ENCODE results near the gene LMO7.
"Not testable (repeated sequence)": the region's sequence is repeated elsewhere in the genome, so short reads cannot be mapped to it uniquely, and the experiment has no call there.

Gene LMO7

DNA sequence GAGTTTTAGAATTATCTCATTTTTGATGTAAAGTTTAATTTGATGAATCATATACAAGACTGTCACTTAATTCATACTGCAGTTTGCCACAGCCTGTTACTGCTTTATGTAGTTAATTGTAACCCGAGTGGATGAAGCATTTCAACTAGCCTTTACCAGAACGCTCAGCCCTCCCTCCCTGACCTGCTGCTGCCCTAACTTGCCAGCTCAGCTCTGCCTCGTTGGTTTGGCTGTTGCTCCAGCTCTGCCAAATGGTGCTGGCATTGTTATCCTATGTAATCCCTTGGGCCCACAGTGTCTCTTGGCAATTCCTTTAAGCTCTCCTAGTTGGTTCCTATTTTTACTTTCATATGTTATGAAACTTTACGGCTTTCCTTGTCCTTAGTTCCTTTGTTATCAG lies 113.3 kb downstream of the LMO7 start:
- DNase-seq: no peak

DNA sequence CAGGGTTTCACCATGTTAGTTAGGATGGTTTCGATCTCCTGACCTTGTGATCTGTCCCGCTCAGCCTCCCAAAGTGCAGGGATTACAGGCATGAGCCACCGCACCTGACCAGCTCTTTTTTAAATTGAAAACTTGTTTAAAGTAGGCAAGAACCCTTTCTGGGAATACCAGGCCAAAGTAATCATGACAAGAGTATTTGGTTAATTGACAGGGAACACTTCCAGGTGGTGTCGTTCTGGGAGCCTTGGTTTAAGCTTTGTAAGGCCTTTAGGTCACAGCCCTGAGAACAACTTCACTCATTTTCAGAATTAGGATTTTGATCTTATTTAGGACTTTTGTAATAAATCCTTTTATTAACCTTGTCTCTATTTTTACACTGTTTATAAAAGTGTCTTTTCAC lies 115.2 kb downstream of the LMO7 start:
- no peak for DNase-seq

DNA sequence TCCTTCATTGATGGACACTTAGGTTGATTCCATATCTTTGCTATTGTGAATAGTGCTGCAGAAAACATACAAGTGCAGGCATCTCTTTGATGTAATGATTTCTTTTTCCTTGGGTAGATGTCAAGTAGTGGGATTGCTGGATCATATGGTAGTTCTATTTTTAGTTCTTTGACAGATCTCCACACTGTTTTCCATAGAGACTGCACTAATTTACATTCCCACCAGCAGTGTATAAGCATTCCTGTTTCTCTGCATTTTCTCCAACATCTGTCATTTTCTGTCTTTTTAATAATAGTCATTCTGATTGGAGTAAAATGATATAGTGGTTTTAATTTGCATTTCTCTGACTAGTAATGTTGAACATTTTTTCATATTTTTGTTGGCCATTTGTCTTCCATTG lies 116.7 kb downstream of the LMO7 start:
- no peak for DNase-seq

DNA sequence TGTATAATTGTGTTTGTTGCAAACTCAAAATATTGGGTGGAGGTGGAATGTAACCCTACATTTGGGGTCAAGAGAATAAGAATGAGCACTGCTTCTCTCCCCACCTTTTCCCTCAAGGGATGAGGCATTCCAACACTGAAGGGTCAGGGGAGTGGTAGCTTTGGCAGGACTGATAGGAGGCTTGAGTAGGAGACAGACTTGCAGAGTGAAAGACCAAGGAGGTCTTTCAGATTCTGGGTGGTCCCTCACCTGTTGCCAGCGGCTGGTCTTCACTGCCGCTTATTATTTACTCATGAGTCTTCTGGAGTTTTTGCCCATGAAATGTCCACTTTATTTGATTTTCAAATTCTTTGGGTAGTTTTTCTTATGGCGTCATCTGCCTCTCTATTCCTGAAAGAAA lies 118.8 kb downstream of the LMO7 start:
- no peak for DNase-seq

DNA sequence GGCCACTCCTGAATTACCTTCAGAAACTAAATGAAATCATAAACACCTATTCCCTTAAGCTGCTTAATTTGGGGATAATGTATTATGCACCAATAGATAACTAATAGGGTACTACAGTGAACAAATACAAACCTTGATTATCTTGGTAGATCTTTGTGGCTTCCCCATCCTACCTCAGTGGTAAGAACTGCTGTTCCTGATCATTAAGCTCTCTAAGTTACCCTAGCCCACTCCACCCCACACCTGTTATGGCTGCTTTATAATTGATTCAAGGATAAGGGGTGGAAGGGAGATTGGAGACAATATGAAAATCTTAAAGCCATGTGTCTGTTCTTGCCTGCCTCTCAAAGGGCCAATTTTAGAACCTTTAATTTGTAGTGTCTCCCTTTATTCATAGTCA lies 121.2 kb downstream of the LMO7 start:
- DNase-seq: no peak

DNA sequence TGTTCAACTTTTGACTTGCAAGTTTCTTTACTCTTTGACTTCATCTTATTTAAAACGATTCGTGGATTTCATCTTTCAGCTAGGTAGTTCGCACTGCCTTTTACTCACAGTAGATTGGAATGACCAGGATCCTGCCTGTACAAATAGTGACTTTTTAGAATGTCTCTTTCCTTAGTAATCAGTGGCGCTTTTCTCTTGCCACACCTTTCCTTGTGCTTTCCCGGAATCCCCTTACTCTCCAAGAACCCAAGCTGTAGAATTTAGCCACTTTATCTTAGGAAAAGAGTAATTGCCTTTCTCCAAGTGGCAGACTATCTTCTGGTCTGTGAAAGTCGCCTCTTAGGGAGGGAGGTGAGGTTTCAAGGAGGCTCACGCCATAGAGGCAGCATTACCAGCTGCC lies 123.4 kb downstream of the LMO7 start:
- DNase-seq: no peak

DNA sequence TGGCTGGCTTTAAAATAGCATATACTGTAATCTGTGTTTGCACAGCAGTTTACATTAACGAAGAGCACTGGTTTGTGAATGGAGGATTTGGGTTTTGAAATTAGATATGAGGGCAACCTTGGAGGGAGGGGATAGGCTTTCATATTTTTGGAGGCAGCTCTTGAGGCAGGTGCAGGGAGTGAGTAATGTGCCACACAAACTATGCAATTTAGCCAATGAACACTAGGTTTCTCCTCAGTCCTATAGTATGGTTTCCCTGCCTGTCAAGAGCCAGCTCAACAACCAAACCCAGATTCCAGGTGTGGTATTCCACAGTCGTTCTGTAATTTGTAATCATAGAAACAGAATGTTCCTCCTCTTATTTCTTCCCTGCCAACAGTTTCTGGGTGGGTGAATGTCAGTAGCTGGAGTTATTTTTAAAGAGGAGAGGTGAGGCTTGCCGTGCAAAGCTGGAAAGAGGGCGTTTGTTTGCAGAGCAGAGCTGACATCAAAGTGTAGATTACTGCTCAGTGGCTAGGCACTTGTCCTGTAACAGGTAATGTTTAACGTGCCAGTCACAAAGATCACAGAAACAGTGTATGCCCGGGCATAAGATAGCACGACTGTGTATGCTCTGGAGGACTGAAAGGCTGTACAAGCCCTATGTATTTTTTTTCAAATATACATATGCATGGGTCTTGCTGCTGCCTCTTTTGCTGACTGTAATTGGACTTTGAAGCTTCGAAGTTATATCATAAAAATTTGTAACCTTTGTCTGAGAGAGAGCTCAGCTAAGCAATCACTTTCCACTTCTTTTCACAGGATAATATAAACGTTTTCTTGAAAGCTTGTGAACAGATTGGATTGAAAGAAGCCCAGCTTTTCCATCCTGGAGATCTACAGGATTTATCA lies 124.2 kb downstream of the LMO7 start:
- peak; percentile 58 for DNase-seq

DNA sequence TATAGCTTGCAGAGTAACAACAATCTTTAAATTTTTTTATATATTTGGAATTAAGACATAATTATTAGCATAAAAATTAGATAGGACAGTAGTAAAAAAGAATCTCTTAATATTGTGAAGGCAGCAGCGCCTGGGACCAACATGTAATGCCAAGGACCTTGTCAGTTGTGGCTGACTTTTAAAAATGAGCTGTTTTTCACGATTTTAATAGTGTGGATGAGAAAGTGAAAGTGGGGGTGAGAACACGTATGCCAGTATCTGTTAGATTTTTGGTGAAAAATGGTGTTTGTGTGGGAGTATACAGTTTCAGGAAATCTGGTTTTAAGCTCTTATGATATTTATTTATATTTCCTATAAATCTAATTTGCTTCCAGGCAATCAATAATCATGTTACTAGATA lies 125.2 kb downstream of the LMO7 start:
- no peak for DNase-seq

DNA sequence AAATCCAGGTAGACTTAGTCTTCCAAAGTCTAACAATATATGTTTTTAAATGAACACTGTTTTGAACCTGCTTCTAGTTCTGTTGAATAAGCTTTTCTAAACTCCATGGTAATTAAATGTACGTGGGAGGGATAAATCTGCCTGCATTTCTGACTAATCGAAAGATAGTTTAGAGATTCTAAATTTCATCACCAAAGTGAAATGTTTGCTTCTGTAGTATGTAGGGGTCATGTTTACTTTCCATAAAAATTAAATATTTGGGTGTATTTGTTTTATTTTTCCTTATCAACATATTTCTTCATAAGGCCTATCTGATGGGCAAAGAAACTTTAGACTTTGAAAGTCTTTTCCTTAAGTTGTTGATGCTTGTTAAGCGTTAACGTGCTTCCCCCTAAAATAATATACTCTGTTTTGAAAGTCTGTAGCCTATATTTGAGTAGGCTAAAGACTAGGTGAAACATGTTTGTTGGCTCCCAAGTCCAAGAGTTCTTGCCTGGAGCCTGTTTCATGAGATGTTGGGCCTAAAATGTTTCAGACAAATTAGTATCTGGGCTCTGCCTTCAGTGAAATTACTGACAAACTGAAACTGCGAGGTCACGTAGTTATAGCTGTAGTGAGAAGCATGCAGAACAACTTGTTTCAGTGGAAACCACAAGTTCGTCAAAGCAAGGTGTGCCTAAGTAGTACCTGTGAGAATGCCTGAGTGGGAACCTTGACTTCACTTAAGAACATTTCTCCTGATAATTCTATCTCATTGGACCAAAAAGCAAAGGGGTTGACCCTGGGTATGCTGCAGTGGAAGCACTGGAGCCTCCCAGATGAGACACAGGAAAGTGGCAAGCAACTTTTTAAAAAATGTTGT lies 126.2 kb downstream of the LMO7 start:
- peak; percentile 60 for DNase-seq

DNA sequence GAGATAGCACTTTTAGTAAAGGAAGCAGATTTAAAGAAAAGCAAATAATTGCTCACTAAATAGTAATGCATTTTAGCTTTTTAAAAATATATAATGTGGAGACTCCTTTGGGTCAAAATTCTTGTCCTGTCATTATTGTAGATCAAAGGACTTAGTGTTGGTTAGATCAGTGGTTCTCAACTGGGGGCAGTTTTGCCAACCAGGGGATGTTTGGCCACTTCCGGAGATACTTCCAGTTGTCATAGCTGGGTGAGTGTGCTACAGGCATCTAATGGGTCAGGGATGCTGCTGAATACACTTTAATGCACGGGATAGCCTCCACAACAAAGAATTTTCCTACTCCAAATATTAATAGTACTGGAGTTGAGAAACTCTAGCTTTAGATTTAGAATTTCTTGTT lies 126.8 kb downstream of the LMO7 start:
- no peak for DNase-seq

DNA sequence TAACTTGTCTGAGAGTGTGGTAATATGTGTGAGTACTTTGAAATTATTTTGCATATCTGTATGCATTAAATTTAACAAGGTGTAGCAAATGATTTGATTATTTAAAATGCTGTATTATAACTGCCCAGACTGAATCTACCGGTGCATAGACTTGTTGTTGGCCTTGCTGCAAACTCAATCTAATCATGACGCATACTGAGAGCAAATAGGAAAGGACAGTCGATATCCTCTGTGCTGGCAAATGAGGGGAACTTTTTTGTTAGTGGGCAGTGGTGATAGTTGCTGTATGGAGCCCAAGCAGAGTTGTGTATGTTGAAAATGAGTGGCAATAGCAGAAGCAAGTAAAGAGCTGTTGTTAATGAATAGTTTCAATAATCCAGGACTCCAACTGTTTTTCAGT lies 127.4 kb downstream of the LMO7 start:
- no peak for DNase-seq

DNA sequence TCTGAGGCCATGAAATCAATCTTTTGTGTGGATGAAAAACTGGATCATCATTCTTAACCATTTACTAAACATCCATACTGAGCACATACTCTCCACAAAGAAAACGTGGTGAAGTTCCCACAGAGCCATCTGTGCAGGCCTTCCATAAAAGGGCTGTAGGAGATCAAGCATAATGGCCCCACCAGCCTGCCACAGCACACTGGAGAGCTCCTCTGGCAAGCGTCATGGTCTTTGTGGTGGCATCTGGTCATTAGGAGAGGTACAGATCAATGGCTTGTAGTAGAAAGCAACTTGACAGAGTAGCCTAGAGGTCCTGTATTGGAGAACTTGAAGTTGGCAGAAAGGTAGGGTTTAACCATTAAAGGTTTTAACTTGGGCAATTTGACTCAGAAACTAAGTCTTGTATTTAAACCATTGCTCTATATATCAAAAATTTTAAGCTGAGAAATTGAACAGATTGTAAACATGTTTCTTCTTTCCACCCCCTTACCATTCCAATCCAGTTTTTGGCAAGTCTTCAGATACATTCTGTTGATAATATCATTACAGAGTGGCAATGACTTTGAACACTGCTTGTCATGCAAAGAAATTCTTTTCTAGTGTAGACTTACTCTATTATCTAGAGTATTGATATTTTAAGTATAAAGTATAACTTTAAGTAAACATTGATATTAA lies 128.3 kb downstream of the LMO7 start:
- DNase-seq: no peak

DNA sequence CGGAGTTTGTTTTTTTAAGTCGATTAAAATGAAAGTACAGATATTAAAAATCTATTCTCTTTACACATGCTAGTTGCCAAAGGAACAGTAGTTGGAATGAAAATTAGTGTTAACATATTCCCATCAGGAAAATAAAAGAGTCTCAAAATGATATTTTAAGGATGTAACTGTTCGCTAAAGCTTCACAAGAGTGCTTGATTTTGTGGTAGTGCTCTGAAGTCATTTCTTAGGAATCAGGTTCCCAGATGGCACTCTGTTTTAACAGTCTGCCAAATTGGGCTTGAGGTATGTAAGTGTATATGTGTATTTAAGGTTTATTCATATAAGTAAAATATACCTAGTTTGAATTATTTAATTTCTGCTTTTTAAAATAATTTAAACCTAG lies 128.8 kb downstream of the LMO7 start:
- DNase-seq: no peak

DNA sequence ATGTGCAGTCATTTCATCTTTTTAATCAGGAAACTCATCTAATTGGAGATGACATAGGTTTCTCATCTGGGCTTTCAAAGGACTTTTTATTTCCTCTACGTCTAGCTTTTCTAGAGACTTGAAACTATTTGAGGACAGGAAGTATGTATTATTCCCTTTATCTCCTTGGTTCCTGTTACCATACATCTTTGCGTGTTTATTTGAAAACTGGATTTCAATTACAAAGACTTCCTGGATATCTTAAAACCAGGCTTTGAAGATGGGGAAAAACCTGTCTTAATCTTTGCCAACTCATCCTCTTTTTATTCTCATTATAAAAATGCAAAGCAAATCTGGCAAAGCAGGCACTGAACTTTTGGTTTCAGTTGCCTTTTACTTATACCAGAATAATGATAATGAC lies 130.5 kb downstream of the LMO7 start:
- no peak for DNase-seq

DNA sequence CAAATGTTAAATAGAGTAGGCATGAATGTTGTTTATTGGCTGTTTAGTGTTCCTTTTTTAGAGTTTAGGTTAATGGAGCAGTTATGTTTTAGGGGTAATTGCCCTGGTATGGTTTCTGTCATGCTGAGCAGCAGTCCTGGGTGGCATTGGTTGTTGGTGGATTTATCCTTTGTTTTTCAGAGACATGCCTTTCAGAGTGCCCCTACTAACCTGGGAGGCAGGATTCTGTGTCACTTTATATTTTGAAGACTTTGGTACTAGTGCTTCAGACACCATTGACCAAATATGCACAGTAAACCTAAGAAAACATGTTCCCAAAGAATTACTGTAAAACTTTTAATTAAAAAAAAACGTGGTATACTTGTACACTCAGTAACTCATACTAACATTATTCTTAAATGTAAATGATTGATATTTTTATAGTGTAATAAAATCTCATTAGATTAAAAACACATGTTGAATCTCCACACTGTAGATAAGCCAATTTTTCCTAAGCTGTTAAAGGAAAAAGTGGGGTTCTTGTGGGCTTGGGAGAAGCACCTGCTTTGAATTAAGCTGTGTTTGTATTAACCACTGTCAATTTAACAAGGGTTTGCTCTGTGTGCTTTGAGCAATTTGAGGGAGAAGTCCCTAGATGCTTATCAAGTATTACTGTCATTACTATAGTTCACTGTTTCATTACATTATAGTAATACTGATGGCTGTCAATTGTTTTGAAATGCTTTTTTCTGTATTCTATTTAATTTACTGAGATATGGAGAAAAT lies 133.2 kb downstream of the LMO7 start:
- DNase-seq: no peak

DNA sequence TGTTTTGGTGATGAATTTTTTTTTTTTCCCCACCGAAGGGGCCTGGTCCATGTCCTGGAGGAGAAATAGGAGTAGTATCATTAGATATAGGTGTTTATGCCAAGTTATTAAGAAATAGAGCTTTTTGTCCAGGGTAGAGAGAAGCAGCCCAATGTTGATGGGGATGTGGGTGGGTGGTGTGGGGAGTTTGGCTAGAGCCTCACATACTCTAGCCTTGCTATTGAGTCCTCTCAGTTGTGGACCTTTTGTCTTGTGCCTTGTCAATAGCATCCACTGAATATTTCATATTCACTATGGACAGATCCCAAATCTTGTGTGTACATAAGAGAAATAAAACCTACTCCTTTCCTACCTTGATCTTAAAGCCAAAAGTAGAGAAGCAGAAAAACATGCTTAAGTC lies 134.0 kb downstream of the LMO7 start:
- no peak for DNase-seq

DNA sequence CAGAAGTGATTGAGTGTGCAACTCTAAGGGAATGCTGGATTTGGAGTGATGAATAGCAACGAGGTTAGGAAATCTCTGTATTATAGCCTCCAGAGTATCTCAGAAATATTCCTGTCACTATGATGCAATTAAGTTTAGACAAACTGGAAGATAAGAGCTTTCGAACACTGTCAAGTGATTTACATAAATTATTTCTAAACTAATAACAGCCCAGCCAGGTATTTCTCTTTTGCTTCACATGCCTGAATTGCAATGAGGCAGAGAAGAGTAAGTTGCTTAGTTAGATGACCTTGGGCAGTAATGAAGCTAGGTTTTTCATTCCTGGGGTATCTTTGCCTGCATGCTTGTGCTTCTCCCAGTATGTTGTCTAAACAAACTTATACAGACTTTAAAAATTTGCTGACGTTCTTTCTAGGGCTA lies 134.5 kb downstream of the LMO7 start:
- no peak for DNase-seq

DNA sequence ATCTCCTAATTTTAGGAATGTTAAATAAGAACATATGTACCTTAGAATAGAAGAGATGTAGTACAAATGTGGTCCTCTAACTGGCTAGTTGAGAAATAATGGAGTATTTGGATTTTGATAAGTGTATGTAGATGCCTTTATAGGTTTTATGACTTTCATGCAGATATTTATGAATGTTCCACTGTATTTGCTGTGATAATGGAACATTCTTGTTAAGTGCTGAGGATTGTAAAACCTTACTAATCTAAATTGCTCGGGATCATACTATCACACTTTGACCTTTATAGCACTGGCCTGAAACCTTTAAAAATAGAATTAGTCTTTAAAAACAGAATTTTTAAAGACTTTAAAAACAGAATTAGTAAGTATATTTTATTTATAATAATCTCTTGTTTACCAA lies 135.1 kb downstream of the LMO7 start:
- no peak for DNase-seq

DNA sequence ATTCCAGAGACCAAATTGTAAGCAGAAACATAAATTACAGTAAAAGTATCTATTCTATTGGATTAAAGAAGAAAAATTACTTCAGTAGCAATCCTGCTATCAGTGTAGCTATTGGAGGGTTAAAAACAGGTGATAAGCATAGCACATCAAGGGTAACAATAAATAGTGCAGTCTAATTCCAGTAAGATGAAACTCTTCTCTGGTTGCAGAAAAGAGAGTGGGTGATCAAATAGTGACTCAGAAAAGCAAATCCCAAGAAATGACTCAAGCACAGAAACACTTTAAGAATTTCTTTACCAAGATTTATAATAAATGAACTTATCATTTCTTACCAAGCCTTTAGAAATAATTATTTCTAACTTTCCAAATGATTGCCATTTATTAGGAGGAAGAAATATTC lies 135.7 kb downstream of the LMO7 start:
- no peak for DNase-seq

DNA sequence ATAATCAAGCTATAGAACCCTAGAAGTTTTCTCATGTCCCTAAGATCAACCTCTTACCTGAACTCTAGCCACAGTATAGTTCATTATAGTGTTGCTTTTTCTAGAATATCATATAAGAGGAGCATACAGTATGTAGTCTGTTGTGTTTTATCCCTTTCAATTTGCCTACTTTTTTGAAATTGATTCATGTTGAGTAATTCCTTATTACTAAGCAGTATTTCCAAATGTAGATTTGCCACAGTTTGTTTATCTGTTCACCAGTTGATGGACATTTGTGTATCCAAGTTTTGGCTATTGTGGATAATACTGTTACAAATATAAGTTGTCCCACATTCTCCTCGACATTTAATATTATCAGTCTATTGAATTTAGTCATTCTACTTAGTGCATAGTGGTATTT lies 138.0 kb downstream of the LMO7 start:
- no peak for DNase-seq

DNA sequence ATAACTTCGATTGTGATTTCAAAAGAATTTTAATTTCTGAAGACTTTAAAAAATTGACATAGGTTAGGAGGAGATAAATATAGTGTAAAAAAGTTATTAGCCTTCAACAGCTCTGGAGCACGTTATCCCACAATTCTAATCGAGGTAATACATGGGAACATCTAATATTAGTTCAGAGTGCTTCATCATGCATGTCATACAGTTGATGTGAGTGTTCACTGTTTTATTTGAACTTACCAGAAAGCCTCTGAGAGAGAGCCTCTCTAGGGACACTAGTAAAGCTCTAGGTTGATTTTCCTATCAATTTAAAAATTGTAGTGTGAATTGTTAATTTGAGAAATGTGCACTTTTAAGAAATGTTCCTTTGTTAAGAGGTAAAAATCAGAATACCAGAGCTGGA lies 140.4 kb downstream of the LMO7 start:
- DNase-seq: no peak

DNA sequence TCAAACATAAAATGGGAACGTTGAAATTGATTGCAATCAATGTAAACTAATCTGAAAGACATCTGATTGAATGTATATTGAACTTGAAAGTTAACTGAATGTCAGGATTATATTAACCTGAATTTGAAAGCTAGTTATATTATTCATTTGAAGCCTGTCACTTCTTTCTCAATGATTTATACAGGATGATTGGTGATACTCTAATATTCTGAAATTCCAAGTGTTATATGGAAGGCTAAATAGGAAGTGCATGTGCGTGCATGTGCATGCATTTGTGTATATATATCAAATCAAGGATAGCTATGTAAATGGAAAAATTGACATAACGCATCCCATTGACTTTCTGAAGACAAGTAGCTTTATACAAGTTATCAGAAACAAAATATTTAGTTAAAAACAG lies 143.3 kb downstream of the LMO7 start:
- no peak for DNase-seq

DNA sequence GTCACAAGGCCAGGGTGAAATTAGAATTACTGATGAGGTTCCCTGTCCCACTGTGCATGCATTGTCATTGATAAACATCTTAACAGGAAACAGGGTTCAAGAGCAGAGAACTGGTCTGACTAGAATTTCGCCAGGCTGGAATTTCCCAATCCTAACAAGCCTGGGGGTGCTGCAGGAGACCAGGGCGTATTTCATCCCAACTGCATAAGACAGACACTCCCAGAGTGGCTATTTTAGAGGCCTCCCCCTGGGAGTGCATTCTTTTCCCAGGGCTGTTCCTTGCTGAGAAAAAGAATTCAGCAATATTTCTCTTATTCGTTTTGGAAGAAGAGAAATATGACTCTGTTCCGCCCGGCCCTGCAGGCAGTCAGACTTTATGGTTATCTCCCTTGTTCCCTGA lies 144.0 kb downstream of the LMO7 start:
- DNase-seq: not testable (repeated sequence)
